Measurements from ENCODE around the gene KCNH2.

The KCNH2 gene

GRCh38 chr7:150974468-150975391 is 3.4 kb downstream of the KCNH2 start:
- no peak for DNase-seq (ENCODE audit: low spot score)

- DNase-seq (ENCODE audit: low spot score): no peak
Measured at GRCh38 chr7:150973571-150974451, 4.3 kb downstream of the KCNH2 start.

GRCh38 chr7:150972741-150973140 is 5.4 kb downstream of the KCNH2 start:
- no peak for DNase-seq (ENCODE audit: low spot score)

DNA sequence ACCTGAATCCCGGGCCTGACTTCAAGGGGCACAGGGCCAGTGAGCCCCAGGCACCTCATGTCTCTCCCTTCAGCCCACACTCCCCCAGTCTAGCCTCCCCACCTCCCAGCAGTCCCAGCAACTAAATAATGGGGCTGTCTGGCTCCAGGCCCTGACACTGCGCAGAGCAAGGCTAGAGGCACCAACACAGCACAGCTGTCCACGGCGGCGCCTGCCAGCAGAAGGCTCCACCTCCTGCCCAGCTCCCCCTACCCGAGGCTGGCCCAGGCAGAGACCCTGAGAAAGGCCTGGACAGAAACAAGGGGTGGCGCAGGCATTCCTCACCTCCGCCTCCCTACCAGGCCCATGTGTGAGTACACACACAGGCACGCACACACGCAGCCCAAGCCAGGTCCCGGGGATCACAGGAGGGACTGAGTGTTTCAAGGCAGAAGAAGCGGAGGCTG is 6.1 kb downstream of the KCNH2 start:
- no peak for DNase-seq (ENCODE audit: low spot score)

- no peak for DNase-seq (ENCODE audit: low spot score)
Measured at GRCh38 chr7:150971242-150972022, 6.7 kb downstream of the KCNH2 start.

GRCh38 chr7:150970424-150970823 is 7.7 kb downstream of the KCNH2 start:
- no peak for DNase-seq (ENCODE audit: low spot score)

GRCh38 chr7:150969475-150969874 is 8.6 kb downstream of the KCNH2 start:
- DNase-seq (ENCODE audit: low spot score): no peak

GRCh38 chr7:150968734-150969372 is 9.3 kb downstream of the KCNH2 start:
- no peak for DNase-seq (ENCODE audit: low spot score)

DNA sequence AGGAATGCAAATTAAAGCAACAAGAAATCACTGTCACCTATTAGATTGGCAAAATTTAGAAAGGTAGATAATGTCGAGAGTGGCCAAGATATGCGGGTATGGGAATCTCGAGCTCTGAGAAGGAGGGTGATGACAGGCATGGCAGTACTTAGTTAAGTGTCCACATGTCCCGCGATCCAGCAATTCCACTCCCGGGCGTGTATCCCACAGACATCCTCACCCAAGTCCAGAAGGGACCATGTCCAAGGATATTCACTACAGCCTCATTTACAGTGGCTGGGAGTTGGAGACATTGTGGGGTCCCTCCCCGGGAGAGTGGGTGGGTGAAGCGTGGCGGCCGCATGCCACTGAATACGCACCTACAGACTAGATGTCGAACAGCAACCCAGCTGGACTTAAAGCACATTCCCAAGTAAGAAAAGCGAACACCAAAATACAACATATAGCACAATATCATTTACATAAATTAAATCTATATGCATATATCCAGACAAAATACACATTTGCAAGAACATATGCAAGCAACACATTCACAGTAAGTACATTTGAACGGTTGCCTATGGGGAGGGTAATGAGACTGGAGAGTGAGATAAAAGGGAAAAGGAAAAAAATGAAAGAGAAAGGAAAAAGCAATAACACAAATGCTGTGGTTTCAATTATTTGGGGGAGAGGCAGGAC is 9.9 kb downstream of the KCNH2 start:
- DNase-seq (ENCODE audit: low spot score): no peak

DNA sequence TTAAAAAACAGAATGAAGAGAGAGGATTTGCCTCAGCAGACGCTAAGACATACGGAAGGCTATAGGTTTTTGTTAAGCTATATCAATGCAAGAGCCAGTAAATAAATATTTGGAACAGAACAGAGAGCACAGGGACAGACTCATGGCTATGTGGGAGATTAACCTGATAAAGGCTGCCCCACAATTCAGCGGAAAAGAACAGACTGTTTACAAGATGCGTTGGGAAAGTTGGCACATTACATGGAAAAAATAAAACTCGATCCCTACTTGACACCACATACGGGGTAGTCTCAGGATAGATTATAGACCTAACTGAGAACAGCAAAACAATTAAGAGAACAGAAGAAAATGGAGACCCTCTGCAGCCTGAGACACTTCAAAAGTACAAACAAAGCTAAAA is 10.8 kb downstream of the KCNH2 start:
- DNase-seq (ENCODE audit: low spot score): no peak

- DNase-seq (ENCODE audit: low spot score): no peak
Measured at GRCh38 chr7:150966002-150966401, 12.1 kb downstream of the KCNH2 start.

DNA sequence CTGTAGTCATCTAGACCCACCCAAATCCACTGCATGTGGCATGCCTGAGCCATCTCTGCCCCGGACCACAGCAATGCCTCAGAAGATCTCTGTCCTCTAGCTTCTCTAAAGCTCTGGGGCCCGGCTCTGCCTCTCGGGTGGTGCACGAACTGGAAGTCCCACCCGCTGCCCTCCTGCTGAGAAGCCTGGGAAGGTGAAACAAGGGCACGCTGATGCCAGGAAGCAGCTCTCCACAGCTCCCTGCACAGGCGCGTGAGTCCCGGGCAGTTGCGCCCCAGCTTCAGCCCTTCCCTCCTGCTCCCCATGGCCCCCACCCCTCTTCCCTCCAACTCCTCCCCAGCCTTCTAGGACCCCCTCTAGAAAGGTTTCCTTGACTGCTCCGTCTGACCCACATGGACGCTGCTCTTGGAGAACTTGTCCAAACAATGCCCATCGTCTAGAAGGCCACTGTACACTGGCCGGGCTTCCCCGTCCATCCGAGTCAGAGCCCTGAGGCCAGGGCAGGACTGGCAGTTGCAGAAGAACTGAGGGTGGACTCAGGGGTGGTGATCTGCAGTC is 12.8 kb downstream of the KCNH2 start:
- no peak for DNase-seq (ENCODE audit: low spot score)

DNA sequence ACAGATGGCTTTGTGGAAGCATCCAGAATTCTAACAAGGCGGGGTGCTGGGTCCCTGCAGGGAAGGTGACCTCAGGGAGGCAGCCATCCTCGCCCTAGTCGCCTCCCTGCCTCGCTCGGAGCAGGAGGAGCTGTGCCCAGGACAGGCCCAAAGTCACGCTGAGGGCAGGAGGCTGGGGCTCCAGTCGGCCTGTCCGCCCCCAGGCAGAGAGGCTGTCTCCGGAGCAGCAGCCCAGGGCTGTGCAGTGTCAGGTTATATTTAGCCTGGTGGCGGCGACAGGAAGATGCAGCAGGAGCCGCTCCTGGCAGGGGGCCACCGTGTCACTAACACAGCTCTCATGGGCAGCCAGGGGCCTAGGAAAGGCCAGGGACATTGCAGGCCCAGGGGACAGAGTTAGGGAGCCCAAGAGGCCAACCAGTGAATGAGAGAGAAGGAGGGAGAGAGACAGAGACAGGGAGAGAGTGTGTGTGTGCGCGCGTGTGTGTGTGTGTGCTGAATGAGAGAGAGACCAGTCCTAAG is 13.5 kb downstream of the KCNH2 start:
- DNase-seq (ENCODE audit: low spot score): peak; percentile 76

DNA sequence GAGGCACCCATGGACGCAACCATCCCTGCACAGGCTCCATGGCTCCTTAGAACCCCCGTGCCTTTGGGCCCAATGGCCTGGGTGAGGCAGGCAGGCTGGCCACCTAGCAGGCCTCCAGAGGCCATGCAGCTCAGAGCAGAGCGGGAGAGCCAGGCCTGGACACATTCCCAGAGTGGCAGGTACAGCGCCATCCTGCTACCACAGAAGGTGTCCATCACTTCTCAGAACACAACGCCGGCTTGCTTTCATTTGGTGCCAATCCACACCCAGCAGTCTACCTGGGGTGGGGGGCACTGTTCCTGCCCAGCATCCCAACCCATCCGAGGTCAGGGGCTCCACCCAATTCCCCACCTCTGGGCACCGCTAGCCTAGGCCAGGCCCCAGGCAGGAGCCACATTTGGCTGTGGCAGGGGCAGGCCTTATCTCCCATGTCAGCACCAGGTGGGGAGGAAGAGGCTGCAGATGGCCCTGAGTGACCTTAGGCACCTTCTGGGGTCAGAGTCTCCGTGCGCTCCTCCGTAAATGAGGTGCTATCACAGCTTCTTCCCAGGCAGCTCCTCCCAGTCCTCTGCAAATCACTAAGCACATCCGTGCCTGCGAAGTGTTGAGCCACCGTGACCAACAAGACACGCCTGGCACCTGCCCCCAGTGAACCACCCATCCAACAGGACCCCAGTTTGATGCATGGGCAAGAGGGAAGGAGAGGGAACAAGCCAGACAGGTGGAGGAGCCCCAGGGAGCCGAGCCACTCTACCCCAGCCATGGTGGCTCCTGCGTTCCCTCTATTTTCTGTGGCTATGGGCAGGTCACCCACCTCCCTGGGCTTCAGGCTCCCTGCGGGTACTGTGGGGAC is 14.2 kb downstream of the KCNH2 start:
- no peak for DNase-seq (ENCODE audit: low spot score)

- DNase-seq (ENCODE audit: low spot score): peak; percentile 51
Measured at GRCh38 chr7:150962553-150963399, 15.3 kb downstream of the KCNH2 start.

DNA sequence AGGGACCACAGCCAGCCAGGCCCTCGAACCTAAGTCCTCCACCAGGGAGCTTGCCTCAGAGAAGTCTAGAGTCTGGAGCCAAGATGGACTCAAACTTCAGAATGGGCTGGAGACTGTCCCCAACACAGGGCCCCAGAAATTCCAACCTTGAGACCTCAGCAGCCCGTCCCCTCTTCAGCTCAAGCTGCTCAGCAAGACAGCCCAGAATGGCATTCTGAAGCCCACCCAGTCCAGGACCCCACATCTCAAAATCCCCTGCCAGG is 15.9 kb downstream of the KCNH2 start:
- DNase-seq (ENCODE audit: low spot score): no peak

GRCh38 chr7:150961510-150962289 is 16.4 kb downstream of the KCNH2 start:
- no peak for DNase-seq (ENCODE audit: low spot score)
